ENCODE data around the gene TEX9.
"Not testable (repeated sequence)": the region's sequence is repeated elsewhere in the genome, so short reads cannot be mapped to it uniquely, and the experiment has no call there.

TEX9 gene

GRCh38 chr15:56367156-56367555 lies 1.9 kb downstream of the TEX9 start:
- DNase-seq: no peak

- DNase-seq: no peak
These were observed 4.0 kb downstream of the TEX9 start for GRCh38 chr15:56369234-56369633.

GRCh38 chr15:56371495-56372147 lies 6.4 kb downstream of the TEX9 start:
- DNase-seq: no peak

- DNase-seq: not testable (repeated sequence)
These were observed 9.5 kb downstream of the TEX9 start for GRCh38 chr15:56374693-56375092.

GRCh38 chr15:56377822-56378221 lies 12.6 kb downstream of the TEX9 start:
- not testable (repeated sequence) for DNase-seq

- no peak for DNase-seq
These were observed 17.8 kb downstream of the TEX9 start for GRCh38 chr15:56383010-56383409.

GRCh38 chr15:56385908-56386307 lies 20.7 kb downstream of the TEX9 start:
- DNase-seq: no peak

- DNase-seq: no peak
These were observed 25.6 kb downstream of the TEX9 start for GRCh38 chr15:56390739-56391267.

GRCh38 chr15:56393277-56393676 lies 28.1 kb downstream of the TEX9 start:
- DNase-seq: no peak

- no peak for DNase-seq
These were observed 29.7 kb downstream of the TEX9 start for GRCh38 chr15:56394909-56395308.

GRCh38 chr15:56397325-56397724 lies 32.1 kb downstream of the TEX9 start:
- not testable (repeated sequence) for DNase-seq

- DNase-seq: not testable (repeated sequence)
These were observed 34.0 kb downstream of the TEX9 start for GRCh38 chr15:56399209-56399608.

GRCh38 chr15:56410721-56411120 lies 45.5 kb downstream of the TEX9 start:
- no peak for DNase-seq

GRCh38 chr15:56411122-56411749 lies 46.0 kb downstream of the TEX9 start:
- no peak for DNase-seq

GRCh38 chr15:56413114-56413733 lies 48.0 kb downstream of the TEX9 start:
- not testable (repeated sequence) for DNase-seq

- DNase-seq: no peak
These were observed 60.0 kb downstream of the TEX9 start for GRCh38 chr15:56425276-56425675.

GRCh38 chr15:56425976-56426375 lies 60.8 kb downstream of the TEX9 start:
- no peak for DNase-seq

- no peak for DNase-seq
These were observed 63.7 kb downstream of the TEX9 start for GRCh38 chr15:56428821-56429458.

GRCh38 chr15:56432304-56432703 lies 67.1 kb downstream of the TEX9 start:
- no peak for DNase-seq

- DNase-seq: no peak
These were observed 75.1 kb downstream of the TEX9 start for GRCh38 chr15:56440214-56440770.

- no peak for DNase-seq
These were observed 77.1 kb downstream of the TEX9 start for GRCh38 chr15:56442354-56442753.

GRCh38 chr15:56445746-56446145 lies 80.5 kb downstream of the TEX9 start:
- no peak for DNase-seq

- no peak for DNase-seq
These were observed 89.6 kb downstream of the TEX9 start for GRCh38 chr15:56454836-56455235.

Measured in activated CD8-positive, alpha-beta memory T cell treated with anti-CD3 and anti-CD28 coated beads, Interleukin-2, amount 50 U/mL, for 4 hours (primary cell).